Colonic mucosa (tissue), 4 donors: ENCODE measurements around the gene FBN1. TPM values are rescaled to one million over a fixed set of nuclear protein-coding genes. Genes with fewer than 3 reads are reported as not detected.

Source experiments
- DNase-seq: peaks from one replicate; pipeline ENCODE4 v3.0.0-alpha.2; 2020
- H3K27ac ChIP-seq: fragments of 200-600 bp; one replicate; pipeline ENCODE4 v1.8.0; 2021
- H3K27me3 ChIP-seq: fragments of 200-600 bp; one replicate; pipeline ENCODE4 v1.8.0; 2021
- H3K36me3 ChIP-seq: fragments of 200-600 bp; one replicate; pipeline ENCODE4 v1.8.0; 2021
- H3K4me1 ChIP-seq: fragments of 200-600 bp; one replicate; pipeline ENCODE4 v1.8.0; 2021; ENCODE audit warnings: mild to moderate bottlenecking
- H3K4me3 ChIP-seq: fragments of 200-600 bp; one replicate; pipeline ENCODE4 v1.8.0; 2021
- H3K9ac ChIP-seq, 2 donors: one replicate each; pipeline ENCODE4 v1.7.0; 2013; ENCODE audit warnings: control low read depth in 2 of 2, low read depth in 2 of 2, low read length in 2 of 2
- H3K9me3 ChIP-seq: fragments of 200-600 bp; one replicate; pipeline ENCODE4 v1.8.0; 2021
- CTCF ChIP-seq: fragments of 200-600 bp; IDR thresholded peaks from one replicate; pipeline ENCODE4 v1.8.0; 2022; ENCODE audit warnings: antibody characterized with exemption, mild to moderate bottlenecking
- intact Hi-C: fragments of 100-400 bp; cut with DNase I; formaldehyde crosslinking; loops from one replicate; pipeline ENCODE4 v1.14.1; 2022
- total RNA-seq, 2 donors: library from RNA; stranded (reverse); fragmentation: NEBNext Ultra II Directional in 1 of 2; extraction: Animal tissue kit (Norgen Biotek cat#: 25700) in 1 of 2; gene quantifications; one replicate each; pipeline ENCODE4 v1.2.1, GENCODE V29; 2021
- donor health status: healthy.
- donor health status: DM: no; HTN: no; CAD: no.
- donor health status: DM: no; HTN: no; CAD: no.

FBN1 gene
- total RNA-seq, 2 donors from 2014 or later: 6.6 to 19.5 TPM

GRCh38 chr15:48667701-48668100 lies 22.2 kb upstream of the FBN1 start:
- Histone ChIP-seq H3K36me3 (no peaks in the 10 kb centered on the region), H3K27ac (no peak overlapping the region), H3K4me1 (no peaks in the 10 kb centered on the region), H3K9me3 (no peaks in the 10 kb centered on the region), H3K9ac (no peak overlapping the region), H3K27me3 (no peaks in the 10 kb centered on the region), H3K4me3 (no peak overlapping the region)
- intact Hi-C loops: no loop called here
- no peak for TF ChIP-seq CTCF
- no peak for DNase-seq

GRCh38 chr15:48664436-48664835 lies 18.9 kb upstream of the FBN1 start:
- Histone ChIP-seq H3K27me3 (no peaks in the 10 kb centered on the region), H3K4me3 (no peak overlapping the region), H3K9ac (no peak overlapping the region), H3K4me1 (no peaks in the 10 kb centered on the region), H3K9me3 (no peaks in the 10 kb centered on the region), H3K27ac (no peak overlapping the region), H3K36me3 (no peaks in the 10 kb centered on the region)
- TF ChIP-seq CTCF: no peak
- DNase-seq: no peak
- intact Hi-C loops: no loop called here

GRCh38 chr15:48657950-48658591 lies 12.6 kb upstream of the FBN1 start:
- Histone ChIP-seq H3K4me1 (no peaks in the 10 kb centered on the region), H3K4me3 (no peak overlapping the region), H3K9me3 (no peaks in the 10 kb centered on the region), H3K27ac (no peak overlapping the region), H3K27me3 (no peaks in the 10 kb centered on the region), H3K9ac (no peak overlapping the region), H3K36me3 (no peaks in the 10 kb centered on the region)
- no peak for TF ChIP-seq CTCF
- intact Hi-C loops: no loop called here
- no peak for DNase-seq

- H3K9me3 ChIP-seq: no peaks in the 10 kb centered on the region
- no peaks in the 10 kb centered on the region for H3K27me3 ChIP-seq
- intact Hi-C loops: no loop called here
- no peak overlapping the region for H3K9ac ChIP-seq
- no peak for DNase-seq
- H3K36me3 ChIP-seq: no peaks in the 10 kb centered on the region
- H3K4me3 ChIP-seq: no peak overlapping the region
- no peak overlapping the region for H3K27ac ChIP-seq
- TF ChIP-seq CTCF: no peak
- no peaks in the 10 kb centered on the region for H3K4me1 ChIP-seq
These were observed 9.3 kb upstream of the FBN1 start for GRCh38 chr15:48654801-48655200.

GRCh38 chr15:48653913-48654670 lies 8.6 kb upstream of the FBN1 start:
- no peaks in the 10 kb centered on the region for H3K9me3 ChIP-seq
- DNase-seq: no peak
- H3K27ac ChIP-seq: no peak overlapping the region
- H3K27me3 ChIP-seq: no peaks in the 10 kb centered on the region
- H3K9ac ChIP-seq: no peak overlapping the region
- H3K4me1 ChIP-seq: no peaks in the 10 kb centered on the region
- intact Hi-C loops: no loop called here
- TF ChIP-seq CTCF: no peak
- H3K4me3 ChIP-seq: no peak overlapping the region
- H3K36me3 ChIP-seq: no peaks in the 10 kb centered on the region
